Peyer's patch (tissue), 4 donors: ENCODE data around the gene CADPS2. TPM values are rescaled to one million over a fixed set of nuclear protein-coding genes. Genes with fewer than 3 reads are reported as not detected.

Experiments
- DNase-seq, 3 donors: peaks; one replicate each; pipeline ENCODE4 v3.0.0-alpha.2; 2017 to 2019
- H3K27ac ChIP-seq, 4 donors: fragments of 200-600 bp; sonication (generic); one replicate each; pipeline ENCODE4 v1.5.1; 2016 to 2019
- H3K27me3 ChIP-seq, 2 donors: fragments of 200-600 bp; sonication (generic); one replicate each; pipeline ENCODE4 v1.5.1; 2019
- H3K36me3 ChIP-seq, 3 donors: fragments of 200-600 bp; sonication (generic); one replicate each; pipeline ENCODE4 v1.5.1; 2016 to 2019
- H3K4me1 ChIP-seq, 4 donors: fragments of 200-600 bp; sonication (generic); one replicate each; pipeline ENCODE4 v1.5.1; 2016 to 2019
- H3K4me3 ChIP-seq, 4 donors: fragments of 200-600 bp; sonication (generic); 1 replicate in 3 of 4; 2 replicates in 1 of 4; pipeline ENCODE4 v1.5.1; 2016 to 2019; ENCODE audit warnings: mild to moderate bottlenecking in 1 of 4
- H3K9me3 ChIP-seq, 4 donors: fragments of 200-600 bp; sonication (generic); one replicate each; pipeline ENCODE4 v1.5.1; 2016 to 2019; ENCODE audit warnings: mild to moderate bottlenecking in 1 of 4
- POLR2A ChIP-seq, 2 donors: fragments of 450-650 bp; IDR thresholded peaks; one replicate each; pipeline ENCODE4 v1.5.1; 2017; ENCODE audit warnings: antibody characterized with exemption in 2 of 2, mild to moderate bottlenecking in 2 of 2, moderate library complexity in 2 of 2
- total RNA-seq, 4 donors: library from RNA; depleted of rRNA; stranded (reverse); fragments of >200 nt; gene quantifications; one replicate each; pipeline ENCODE4 v1.1.0, GENCODE V29; 2016
- TF ChIP-seq, protein P1 (sequence below), 6 experiments: fragments of 450-650 bp in 4 of 6; fragments of 200-600 bp in 2 of 6; sonication (generic) in 1 of 6; IDR thresholded peaks; one replicate each; pipeline ENCODE4 v1.5.1; 2017 to 2019; ENCODE audit warnings: antibody characterized with exemption in 6 of 6, mild to moderate bottlenecking in 3 of 6, moderate library complexity in 1 of 6

The CADPS2 gene
- total RNA-seq, 4 donors from 2014 or later: 11.4 to 21.5 (median 16.5) TPM

DNA sequence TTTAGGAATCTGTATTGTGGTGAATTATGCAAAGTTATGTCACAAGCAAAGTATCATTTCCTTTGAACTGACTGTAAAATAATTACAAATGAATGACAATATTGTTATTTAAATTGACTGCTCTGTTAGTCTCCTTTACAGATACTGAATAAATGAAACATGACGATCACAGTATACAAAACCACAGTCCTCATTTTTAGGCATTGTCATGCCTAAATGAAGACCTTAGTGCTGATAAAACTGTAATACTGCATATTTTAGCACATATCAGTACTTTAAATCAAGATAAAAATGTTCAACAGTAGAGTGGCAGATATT, 542.0 kb downstream of the CADPS2 start:
- H3K4me1 ChIP-seq: no peaks in the 10 kb centered on the region
- no peak overlapping the region for H3K4me3 ChIP-seq
- H3K36me3 ChIP-seq: no peaks in the 10 kb centered on the region
- no peak for TF ChIP-seq POLR2A (IDR thresholded peaks at IDR 0.05)
- TF ChIP-seq, protein P1, sequence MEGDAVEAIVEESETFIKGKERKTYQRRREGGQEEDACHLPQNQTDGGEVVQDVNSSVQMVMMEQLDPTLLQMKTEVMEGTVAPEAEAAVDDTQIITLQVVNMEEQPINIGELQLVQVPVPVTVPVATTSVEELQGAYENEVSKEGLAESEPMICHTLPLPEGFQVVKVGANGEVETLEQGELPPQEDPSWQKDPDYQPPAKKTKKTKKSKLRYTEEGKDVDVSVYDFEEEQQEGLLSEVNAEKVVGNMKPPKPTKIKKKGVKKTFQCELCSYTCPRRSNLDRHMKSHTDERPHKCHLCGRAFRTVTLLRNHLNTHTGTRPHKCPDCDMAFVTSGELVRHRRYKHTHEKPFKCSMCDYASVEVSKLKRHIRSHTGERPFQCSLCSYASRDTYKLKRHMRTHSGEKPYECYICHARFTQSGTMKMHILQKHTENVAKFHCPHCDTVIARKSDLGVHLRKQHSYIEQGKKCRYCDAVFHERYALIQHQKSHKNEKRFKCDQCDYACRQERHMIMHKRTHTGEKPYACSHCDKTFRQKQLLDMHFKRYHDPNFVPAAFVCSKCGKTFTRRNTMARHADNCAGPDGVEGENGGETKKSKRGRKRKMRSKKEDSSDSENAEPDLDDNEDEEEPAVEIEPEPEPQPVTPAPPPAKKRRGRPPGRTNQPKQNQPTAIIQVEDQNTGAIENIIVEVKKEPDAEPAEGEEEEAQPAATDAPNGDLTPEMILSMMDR (IDR thresholded peaks at IDR 0.05): no peak
- H3K27me3 ChIP-seq: no peaks in the 10 kb centered on the region
- no peak for DNase-seq
- H3K9me3 ChIP-seq: no peaks in the 10 kb centered on the region
- no peak overlapping the region for H3K27ac ChIP-seq

DNA sequence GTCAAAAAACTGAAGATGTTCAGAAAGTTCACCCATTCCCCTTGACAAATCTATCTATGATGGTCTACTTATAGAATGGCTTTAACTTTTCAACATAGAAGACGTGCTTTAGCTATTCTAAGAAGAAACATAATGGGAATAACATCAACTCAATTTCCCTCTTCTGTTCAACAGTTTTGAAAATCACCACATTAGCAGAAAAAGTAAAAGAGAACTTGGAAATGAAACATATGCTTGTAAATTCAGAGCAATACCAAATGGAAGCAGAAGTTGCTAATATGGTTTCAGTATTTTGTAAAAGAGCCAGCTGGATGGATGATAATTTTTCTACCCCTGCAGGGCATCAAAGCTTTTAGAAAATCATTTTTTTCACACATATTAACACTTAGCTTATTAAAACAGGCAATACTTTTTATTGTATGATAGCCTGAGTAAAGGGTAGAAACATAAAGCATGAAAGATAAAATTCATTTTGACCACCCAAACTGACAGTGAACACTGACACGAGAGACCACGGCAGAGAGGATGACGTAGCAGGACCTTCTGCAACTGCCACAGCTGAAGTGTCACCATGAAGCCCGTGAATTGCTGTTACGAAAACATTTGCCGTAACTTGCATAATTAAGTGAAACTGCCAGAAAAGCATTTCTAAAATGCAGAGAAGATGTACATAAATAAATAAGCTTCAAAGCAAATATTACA, 542.5 kb downstream of the CADPS2 start:
- H3K4me1 ChIP-seq: no peaks in the 10 kb centered on the region
- H3K36me3 ChIP-seq: no peaks in the 10 kb centered on the region
- TF ChIP-seq, protein P1 (IDR thresholded peaks at IDR 0.05): no peak
- no peak for TF ChIP-seq POLR2A (IDR thresholded peaks at IDR 0.05)
- H3K27ac ChIP-seq: no peak overlapping the region
- H3K9me3 ChIP-seq: no peaks in the 10 kb centered on the region
- no peak overlapping the region for H3K4me3 ChIP-seq
- no peak for DNase-seq
- no peaks in the 10 kb centered on the region for H3K27me3 ChIP-seq

DNA sequence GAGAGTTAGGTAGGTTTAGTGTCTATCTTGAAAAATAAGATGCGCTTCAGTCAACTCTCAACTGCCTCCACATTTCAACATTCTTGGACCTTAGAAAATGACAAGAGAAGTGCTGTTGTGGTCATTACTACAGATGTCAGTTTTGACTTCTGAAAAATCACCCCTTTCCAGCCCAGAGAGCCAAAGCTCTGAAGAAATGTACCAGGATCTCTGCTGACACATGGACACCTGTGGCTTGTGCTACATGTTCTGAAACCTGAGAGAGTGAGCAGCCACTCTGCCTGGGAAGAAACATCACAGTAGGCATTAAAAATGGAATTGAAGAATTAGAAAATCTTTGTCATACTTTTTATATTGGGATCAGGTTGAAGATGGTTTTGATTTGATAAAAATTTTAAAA, 545.8 kb downstream of the CADPS2 start:
- H3K36me3 ChIP-seq: no peaks in the 10 kb centered on the region
- H3K4me1 ChIP-seq: no peaks in the 10 kb centered on the region
- H3K4me3 ChIP-seq: no peak overlapping the region
- H3K9me3 ChIP-seq: no peaks in the 10 kb centered on the region
- TF ChIP-seq, protein P1 (IDR thresholded peaks at IDR 0.05): no peak
- no peak for TF ChIP-seq POLR2A (IDR thresholded peaks at IDR 0.05)
- H3K27ac ChIP-seq: no peak overlapping the region
- DNase-seq: no peak
- no peaks in the 10 kb centered on the region for H3K27me3 ChIP-seq

DNA sequence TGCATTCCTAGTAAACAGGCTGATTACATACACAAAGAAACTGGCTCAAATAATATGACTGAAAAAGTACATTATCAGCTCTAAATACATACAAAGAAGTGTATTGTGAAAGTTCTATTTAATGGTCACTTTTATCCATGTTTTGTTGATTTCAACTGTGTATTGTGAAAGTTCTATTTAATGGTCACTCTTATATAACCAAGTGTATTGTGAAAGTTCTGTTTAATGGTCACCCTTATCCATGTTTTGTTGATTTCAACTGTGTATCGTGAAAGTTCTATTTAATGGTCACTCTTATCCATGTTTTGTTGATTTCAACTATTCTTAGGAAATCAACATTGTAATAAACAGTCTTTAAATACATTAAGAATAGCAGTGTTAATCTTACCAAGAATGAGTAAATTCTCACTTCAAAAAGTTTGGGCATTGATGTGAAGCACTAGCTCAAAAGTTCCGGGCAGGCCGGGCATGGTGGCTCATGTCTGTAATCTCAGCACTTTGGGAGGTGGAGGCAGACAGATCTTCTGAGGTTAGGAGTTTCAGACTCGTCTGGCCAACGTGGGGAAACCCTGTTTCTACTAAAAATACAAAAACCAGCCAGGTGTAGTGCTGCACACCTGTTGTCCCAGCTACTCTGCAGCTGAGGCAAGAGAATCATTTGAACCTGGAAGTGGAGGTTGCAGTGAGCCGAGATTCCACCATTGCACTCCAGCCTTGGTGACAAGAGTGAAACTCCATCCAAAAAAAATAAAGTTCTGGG, 546.9 kb downstream of the CADPS2 start:
- no peak for DNase-seq
- Histone ChIP-seq H3K36me3 (no peaks in the 10 kb centered on the region), H3K27me3 (no peaks in the 10 kb centered on the region), H3K27ac (no peak overlapping the region), H3K4me3 (no peak overlapping the region), H3K4me1 (no peaks in the 10 kb centered on the region), H3K9me3 (no peaks in the 10 kb centered on the region)
- TF ChIP-seq POLR2A (IDR thresholded peaks at IDR 0.05): no peak
- TF ChIP-seq, protein P1 (IDR thresholded peaks at IDR 0.05): no peak

DNA sequence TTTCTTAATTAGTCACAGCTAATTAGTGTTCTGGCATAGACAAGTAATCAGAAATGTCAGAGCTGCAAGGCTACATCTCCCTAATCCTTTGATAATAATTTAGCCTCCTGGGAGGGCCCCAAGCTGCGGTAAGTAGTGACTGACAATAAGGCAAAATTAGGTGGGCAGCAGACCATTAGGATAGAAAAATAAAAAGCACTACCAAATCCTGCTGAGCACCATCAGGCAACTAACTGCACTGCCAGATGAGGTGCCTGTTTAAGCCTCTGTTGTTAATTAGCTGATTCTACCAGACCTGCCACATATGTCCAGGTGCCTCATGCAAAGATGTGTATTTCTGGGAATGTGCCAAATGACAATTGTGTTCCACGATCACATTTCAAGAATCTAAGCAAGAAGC, 549.2 kb downstream of the CADPS2 start:
- Histone ChIP-seq H3K4me3 (no peak overlapping the region), H3K27me3 (no peaks in the 10 kb centered on the region), H3K27ac (no peak overlapping the region), H3K36me3 (no peaks in the 10 kb centered on the region), H3K9me3 (no peaks in the 10 kb centered on the region), H3K4me1 (no peaks in the 10 kb centered on the region)
- TF ChIP-seq POLR2A (IDR thresholded peaks at IDR 0.05): no peak
- TF ChIP-seq, protein P1 (IDR thresholded peaks at IDR 0.05): no peak
- DNase-seq: no peak
